Placental epithelial cell (primary cell): Measurements from ENCODE around the gene MED13L. TPM values are rescaled to one million over a fixed set of nuclear protein-coding genes. Genes with fewer than 3 reads are reported as not detected.

Experiments used
- small RNA-seq: library from RNA; depleted of rRNA; stranded (forward); fragments of <200 nt; gene quantifications from one replicate; pipeline ENCODE3, GENCODE V24; 2012
- total RNA-seq: library from RNA; depleted of rRNA; stranded (reverse); fragments of >200 nt; gene quantifications from 2 replicates; pipeline ENCODE4 v1.2.3, GENCODE V29; 2012

Gene MED13L
- total RNA-seq = 156 and 352 TPM in 2 replicates

GRCh38 chr12:116277467-116278278 lies at the start of gene MED13L:
Gene MED13L, minus strand, starts transcription at chr12:116277693. Its CDS starts 562 bp downstream, at chr12:116277131.

Small RNAs within 50 kb of the gene (small RNA-seq; reads per million reads assigned to genes)
- gene MIR620 (not detected), gene RNU6-1188P (not detected), gene SNRPGP18 (not detected)
